ENCODE measurements around the gene IQSEC2.

The IQSEC2 gene

DNA sequence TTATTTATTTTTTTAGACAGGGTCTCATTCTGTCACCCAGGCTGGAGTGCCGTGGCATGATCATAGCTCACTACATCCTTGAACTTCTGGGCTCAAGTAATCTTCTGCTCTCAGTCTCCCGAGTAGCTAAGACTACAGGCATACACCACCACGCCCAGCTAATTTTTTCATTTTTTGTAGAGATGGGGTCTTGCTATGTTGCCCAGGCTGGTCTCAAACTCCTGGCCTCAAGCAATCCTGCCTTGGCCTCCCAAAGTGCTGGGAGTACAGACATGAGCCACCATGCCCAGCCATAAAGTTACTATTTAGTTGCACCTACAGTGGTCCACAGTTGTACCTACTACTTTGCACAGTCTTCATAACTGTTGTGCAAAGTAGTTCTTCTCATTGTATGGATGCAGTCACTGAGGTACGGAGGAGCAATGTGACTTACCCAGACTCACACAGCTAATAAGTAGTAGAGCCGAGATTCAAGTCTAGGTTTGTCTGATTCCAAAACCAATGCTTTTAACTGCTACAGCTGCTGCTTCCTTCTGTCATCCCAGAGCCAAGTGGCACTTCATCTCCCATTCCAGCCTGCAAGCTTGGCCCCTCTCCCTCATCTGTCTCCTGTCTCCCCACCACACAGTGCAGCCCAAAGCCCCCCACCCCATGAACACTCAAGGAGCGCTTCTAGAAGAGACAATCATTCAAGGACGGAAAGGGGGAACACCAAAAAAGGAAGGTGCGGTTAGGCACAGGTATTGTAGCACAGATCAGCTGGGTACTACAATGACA lies 24.0 kb upstream of the IQSEC2 start:
- no peak for DNase-seq

GRCh38 chrX:53303195-53303594 lies 21.8 kb upstream of the IQSEC2 start:
- DNase-seq, result no peak

- DNase-seq, result no peak
Observed at GRCh38 chrX:53300157-53300556, 18.8 kb upstream of the IQSEC2 start.

DNA sequence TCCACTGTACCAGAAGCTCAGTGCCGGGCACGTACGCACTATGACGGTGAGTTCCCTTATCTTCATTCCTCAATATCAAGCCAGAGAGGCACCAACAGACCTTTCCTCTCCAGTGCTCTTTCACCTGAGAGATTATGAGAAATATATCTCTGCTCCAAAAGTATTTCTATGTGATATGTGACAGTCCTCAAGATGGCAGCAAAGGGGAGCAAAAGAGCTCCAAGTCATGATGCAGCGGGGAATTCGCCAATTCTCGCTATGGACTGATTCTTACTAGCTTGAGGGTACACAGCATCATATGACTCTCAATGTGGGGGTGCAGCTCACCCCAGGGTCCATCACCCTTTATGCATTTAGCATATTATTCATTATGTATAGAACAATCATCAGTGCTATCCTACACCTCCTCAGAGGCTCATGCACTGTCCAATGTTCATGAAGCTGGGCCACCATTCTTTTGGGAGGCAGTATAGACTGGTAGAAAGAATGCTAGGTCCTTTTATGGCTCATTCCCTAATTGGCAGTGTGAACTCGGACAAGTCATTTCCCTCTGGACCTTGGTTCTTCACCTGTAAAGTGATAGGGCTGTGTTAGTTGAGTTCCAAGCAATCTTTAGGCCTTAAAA lies 12.8 kb upstream of the IQSEC2 start:
- DNase-seq, result no peak

GRCh38 chrX:53291596-53291995 lies 10.2 kb upstream of the IQSEC2 start:
- DNase-seq, result no peak

GRCh38 chrX:53290441-53291041 lies 9.2 kb upstream of the IQSEC2 start:
- no peak for DNase-seq

DNA sequence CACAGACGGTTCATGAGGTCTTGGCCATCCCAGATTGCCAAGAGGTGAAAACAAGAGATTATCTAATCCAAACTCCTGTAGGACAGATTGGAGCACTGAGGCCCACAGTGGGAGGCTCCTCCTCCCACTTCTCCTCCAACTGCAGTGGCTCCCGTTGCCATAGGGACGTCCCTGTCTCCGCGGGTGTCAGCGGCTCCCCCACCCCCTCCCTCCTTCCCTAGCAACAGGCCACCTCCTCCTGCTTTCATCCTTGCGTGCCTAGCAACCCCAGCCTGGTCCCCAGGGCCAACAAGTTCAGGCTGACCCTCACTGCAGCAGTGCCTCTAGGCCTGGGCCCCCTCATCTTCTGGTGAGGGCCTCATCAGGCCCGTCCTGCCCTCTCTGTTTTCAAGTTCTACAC lies 6.8 kb upstream of the IQSEC2 start:
- DNase-seq, result no peak

DNA sequence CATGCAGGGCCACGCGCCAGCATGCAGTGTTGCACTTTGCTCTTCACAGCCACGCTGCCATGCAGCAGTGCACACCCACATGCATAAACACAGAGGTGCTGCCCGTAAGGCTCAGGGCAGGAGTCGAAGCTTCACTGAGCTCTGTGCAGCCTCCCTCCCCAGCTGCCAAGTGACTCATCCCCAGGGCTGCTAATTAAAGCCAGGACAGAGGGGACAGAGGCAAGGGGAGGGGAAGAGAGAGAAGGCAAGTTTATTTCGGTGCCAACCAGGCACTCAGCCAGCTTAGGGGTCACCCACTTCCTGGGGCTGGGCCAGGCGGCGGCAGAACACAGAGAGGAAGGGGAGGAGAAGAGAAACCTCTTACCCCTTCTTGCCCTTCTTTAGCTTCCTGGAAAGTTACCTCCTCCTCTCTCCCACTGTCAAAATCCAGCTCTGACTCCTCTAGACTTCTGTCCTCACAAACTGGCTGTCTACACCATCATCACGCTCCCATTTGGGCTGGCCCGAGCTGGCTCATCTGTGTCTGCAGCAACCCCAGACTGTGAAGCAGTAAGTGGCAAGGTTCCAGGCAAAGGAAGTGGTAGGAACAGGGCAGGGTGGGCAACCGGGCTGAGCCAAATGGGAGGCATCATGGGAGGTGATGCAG lies 6.2 kb upstream of the IQSEC2 start:
- DNase-seq, result peak; percentile 26

DNA sequence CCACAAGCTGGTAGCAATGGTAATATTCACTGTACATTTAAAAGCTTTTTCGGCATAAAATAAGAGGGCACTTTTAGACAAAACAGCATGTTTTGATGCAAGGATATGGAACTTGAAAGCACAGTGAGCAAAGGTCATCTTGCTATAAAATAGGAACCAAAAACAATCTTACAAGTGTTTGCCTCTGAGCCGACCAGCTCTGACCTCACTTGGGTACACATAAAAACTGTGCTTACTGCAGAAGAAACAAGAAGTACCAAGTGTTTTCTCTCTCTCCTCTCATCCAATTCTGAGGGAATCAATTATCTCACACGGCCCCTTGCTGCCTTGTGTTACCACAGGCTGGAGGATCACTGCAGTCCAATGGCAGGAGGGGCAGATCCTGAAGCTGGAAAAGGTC lies 4.8 kb upstream of the IQSEC2 start:
- DNase-seq, result no peak

- no peak for DNase-seq
Observed at GRCh38 chrX:53285591-53285990, 4.2 kb upstream of the IQSEC2 start.

DNA sequence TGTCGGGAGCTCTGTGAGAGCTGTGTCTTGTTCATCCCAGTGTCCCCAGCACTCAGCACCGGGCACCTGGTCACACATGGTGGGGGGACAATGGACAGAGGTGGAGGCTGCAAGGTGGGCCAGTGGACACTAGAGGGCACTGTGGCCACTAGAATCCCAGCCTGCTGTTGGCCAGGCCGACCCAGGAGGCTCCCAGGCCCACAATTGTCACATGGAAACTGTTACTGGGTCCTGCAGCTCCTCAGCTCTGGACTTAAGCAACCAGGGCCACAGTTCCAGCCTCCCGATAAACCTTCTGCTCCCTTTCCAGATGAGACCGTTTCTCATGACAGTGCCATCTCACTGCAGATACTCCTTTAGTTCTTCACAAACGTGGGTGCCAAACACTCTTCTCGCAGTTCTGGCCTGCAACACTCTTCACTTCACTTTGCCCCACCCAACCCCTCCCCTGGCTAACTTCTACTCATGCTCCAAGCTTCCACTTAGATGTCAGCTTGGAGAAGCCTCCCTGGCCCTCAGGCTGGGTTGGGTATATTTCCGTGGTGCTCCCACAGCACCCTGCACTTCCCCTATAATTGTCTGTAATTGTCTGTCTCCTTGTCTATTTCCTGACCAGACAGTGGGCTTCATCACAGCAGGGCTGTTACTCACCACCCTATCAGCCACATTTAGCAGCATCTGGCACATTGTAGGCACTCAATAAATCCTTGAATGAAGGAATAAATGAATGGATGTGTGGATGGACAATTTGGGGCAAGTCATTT lies 3.5 kb upstream of the IQSEC2 start:
- DNase-seq, result peak; percentile 68

- no peak for DNase-seq
Observed at GRCh38 chrX:53283567-53283966, 2.2 kb upstream of the IQSEC2 start.

GRCh38 chrX:53283099-53283498 lies 1.7 kb upstream of the IQSEC2 start:
- no peak for DNase-seq

DNA sequence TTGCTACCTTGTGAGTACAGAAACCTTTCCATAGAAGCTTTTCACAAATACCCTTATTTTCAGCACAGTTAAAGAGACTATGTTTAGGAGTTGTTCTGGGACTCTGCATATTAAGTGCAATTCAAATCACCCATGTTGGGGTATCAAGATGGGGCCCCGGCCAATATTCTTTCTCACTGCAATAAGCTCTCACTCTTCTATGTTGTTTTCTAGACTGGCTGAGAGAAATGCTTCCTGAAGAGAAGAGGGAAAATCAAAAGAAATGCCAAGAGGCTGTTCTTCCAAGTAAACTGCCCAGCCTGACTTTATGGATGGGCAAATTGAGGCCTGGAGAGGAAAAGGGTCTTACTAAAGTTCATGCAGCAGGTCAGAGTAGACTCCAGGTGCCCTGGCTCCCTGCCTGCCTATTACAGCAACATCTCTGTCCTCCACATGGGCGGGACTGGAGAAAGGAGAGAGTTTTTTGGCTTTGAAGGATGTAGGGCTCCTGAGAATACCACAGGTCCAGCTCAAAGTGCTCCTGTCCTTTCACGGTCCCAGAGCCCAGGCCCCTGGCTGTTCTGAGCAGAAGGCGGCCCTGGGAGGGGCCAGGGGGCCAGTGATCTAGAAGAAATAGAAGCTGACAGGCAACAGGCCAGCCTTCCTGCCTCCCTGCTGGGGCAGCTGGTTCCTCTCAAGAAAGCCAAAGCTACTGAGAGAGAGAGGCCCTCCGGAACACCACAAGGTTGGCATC lies 745 bp upstream of the IQSEC2 start:
- no peak for DNase-seq

DNA sequence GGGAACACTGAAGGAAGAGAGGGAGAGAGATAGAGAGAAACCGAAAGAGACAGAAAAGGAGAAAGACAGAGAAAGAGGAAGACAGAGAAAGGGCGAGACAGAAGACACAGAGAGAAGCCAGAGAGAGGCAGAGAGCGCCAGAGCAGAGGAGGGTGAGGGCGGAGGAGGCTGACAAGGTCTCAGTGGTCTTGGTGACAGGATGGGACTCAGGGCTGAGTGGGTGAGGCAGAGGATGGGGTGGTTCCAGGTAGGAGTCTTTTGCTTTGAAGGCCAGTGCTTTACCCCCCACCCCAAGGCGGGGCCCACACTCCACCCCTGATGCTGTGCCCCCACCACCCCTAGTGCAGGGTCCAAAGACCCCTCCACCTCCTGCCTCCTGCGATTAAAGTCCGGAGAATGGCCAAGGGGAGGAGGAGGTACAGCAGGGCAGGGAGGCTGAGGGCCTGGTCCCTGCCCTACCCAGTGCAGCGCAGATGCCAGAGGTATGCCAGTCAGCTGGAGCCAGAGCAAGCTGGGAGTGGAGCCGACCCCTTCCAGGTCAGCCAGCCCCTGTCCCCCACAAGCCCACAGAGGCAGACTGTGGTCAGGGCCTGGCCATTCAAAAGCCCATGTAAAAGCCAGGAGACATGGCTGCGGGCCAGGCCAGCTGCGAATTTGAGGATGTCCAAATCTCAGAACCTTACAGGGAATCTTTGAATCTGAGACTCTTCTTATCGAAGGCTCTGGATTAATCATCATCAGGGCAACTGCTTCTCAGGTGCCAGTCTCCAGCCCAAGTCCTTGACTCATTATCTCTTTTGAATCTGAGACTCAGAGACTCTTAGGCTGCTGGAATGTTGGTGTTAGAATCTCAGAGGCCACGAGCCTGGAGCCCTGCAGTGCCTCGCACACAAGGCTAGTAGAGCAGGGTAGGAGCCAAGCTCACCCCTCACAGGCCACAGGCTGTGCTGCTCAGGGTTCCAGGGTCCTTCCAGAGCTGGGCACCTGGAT lies 758 bp downstream of the IQSEC2 start:
- no peak for DNase-seq

- DNase-seq, result no peak
Observed at GRCh38 chrX:53279296-53280237, 1.8 kb downstream of the IQSEC2 start.

DNA sequence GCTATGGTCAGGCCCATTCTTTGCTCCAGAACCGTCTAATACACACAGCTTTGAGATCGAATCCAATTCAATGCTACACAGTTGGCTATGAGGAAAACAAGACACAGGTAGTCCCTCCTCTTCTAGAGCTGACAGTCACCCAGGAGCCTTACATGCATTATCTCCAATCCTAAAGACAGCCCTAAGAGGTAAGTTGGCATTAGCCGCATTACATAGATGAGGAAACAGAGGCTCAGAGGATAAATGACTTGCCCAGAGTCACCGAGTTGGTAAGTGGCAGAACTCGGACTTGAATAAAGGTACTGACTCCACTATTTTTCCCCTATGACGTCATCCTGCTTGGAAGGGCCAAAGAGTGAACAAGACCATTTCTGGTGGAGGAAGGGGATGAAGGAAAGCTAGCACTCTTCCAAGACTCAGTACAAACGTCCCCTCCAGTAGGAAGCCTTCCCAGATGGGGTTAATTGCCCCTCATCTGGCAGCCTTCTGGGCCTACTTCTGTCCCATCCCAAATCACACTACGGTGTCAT lies 8.5 kb downstream of the IQSEC2 start:
- no peak for DNase-seq

- DNase-seq, result no peak
Observed at GRCh38 chrX:53269536-53270107, 11.8 kb downstream of the IQSEC2 start.

DNA sequence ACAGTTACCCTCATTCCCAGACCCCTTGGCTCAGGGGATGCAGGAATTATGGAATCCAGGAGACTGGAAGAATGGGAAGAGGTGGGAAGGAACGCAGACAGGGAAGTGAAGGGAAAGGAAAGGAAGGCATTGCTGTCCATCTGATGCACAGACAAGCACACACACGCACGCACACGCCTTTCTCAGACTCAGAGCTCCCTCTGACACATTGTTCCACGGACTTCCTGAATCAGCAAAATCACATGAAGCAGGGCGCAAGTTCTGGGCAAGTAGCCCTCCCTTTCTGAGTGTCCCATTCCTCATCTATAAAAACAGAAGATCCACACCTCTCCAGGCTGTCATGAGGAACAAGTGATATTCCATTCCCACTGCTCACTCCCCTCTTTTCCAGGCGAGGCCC lies 13.2 kb downstream of the IQSEC2 start:
- no peak for DNase-seq
